IPS-NIHi7 (cell line): Measurements from ENCODE around the gene CDHR5.

Source experiments
- DNase-seq: peaks from one replicate; pipeline ENCODE4 v3.0.0; 2012; ENCODE audit warnings: mixed read lengths; ENCODE audit errors: extremely low spot score

The CDHR5 gene

GRCh38 chr11:568306-569157 is 56.2 kb downstream of the CDHR5 start:
- peak; percentile 96 for DNase-seq

GRCh38 chr11:567629-568292 is 57.0 kb downstream of the CDHR5 start:
- DNase-seq = no peak

- DNase-seq = no peak
Observed at GRCh38 chr11:567011-567628, 57.6 kb downstream of the CDHR5 start.
